NCI-H345 treated with DMSO at 0.1 percent for 48 hours (cell line): Measurements from ENCODE around the gene ADORA3.

ENCODE experiments used
- DNase-seq: peaks from one replicate; lab custom pipeline; 2025; ENCODE audit not compliant: unreplicated experiment; lab: John Stamatoyannopoulos, UW

ADORA3 gene

GRCh38 chr1:111509997-111510375 is 6.6 kb upstream of the ADORA3 start:
- DNase-seq, result no peak

GRCh38 chr1:111507411-111508201 is 4.2 kb upstream of the ADORA3 start:
- no peak for DNase-seq

- DNase-seq, result no peak
Measured at GRCh38 chr1:111506561-111506960, 3.1 kb upstream of the ADORA3 start.

- DNase-seq, result peak; percentile 0
Measured at GRCh38 chr1:111505641-111506119, 2.2 kb upstream of the ADORA3 start.

- no peak for DNase-seq
Measured at GRCh38 chr1:111504097-111504496, 664 bp upstream of the ADORA3 start.

DNA sequence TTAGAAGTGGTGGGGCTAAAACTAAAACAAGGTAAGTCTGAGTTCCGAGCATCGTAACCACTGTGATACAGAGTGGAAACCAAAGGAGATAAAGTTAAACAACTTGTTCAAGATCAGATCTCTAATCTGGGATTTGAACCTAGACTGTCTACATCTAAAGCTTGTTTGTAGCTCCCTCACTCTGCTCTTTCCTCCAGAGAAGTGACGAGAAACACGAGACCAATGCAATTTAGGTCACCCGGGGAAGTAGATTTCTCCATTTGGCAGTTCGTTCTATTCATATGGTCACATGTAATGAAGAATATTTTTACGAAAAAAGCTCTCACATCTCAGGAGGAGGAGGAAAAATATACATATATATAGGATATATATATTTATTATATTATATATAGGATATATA is 1.8 kb downstream of the ADORA3 start:
- DNase-seq, result no peak

GRCh38 chr1:111499026-111499785 is 4.2 kb downstream of the ADORA3 start:
- DNase-seq, result no peak

DNA sequence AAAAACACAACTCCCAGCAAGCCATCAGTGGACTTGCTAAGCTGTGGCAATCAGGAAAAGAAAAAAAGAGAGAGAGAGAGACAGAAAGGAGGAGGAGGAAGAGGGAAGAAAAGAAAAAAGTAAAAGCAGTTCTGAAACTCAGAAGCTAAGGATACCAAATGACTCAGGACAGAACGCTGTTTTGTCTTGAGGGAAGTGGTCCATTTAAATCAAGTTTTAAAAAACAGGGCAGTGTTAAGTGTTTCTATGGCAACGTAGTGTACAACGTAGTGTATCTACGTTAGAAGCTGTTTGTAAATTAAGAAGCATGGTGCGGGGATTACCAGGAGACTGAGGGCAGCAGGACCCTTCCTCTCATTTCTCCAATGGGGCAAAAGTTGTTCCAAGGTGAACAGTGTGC is 5.8 kb downstream of the ADORA3 start:
- no peak for DNase-seq

GRCh38 chr1:111496398-111496797 is 7.0 kb downstream of the ADORA3 start:
- no peak for DNase-seq

GRCh38 chr1:111491070-111491469 is 12.4 kb downstream of the ADORA3 start:
- no peak for DNase-seq

DNA sequence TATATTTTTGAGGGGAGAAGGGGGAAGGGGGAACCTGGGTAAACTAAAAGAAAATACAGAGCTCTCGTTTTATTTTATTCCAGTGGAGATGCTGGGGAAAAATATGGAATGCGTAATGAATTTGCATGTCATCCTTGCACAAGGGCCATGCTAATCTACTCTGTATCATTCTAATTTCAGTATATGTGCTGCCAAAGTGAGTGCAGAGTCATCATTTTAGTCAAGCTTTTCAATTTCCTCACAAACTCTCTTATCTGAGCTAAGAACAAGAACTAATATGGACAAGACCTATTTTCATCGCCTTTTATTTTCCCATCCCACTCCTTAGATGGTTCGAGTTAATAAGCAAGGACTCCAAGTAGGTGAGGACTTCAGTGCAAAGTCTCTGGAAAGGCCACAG is 13.2 kb downstream of the ADORA3 start:
- DNase-seq, result no peak

DNA sequence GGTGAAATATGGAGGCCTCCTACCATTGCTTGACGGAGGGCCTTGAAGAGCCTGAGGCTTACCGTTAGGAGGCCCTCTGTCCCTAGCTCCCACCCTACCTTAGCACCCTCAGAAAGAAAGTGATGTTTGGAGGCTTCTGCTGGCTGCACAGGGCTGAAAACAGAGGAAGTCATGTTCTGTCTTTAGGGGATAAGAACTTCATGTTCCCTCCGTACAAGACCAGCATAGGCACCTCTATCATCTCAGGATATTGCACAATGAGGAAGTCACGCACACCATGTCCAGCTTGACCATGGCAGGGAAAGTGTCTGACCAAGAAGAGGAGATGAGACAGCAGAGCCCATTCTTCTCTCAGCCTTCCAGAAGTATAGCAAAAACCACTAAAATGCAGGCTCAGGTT is 13.8 kb downstream of the ADORA3 start:
- DNase-seq, result no peak

- DNase-seq, result no peak
Measured at GRCh38 chr1:111488669-111489068, 14.8 kb downstream of the ADORA3 start.

DNA sequence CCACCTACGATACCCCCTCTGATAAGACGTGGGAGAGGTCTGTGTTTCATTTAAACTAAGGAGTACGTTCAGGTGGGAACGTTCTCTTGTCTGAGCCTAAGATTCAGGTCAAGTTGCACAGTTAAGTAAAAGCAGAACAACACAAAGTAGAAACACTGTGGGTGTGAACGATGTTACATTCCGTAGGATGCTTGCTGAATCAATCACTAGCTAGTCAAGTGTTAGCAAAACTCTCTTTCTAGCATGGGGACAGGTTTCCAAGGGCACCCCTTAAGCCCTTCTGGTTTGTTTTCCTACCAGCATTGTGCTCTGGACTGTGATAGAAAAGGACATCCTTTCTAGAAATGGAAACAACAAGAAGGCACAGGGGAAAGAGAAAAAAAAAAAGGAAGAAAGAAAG is 16.3 kb downstream of the ADORA3 start:
- DNase-seq, result no peak

- no peak for DNase-seq
Measured at GRCh38 chr1:111486431-111486830, 17.0 kb downstream of the ADORA3 start.

GRCh38 chr1:111484391-111485026 is 18.9 kb downstream of the ADORA3 start:
- no peak for DNase-seq

GRCh38 chr1:111483876-111484275 is 19.6 kb downstream of the ADORA3 start:
- DNase-seq, result no peak

GRCh38 chr1:111483166-111483565 is 20.3 kb downstream of the ADORA3 start:
- DNase-seq, result no peak

GRCh38 chr1:111481387-111482221 is 21.8 kb downstream of the ADORA3 start:
- DNase-seq, result peak; percentile 3

- no peak for DNase-seq
Measured at GRCh38 chr1:111480674-111481073, 22.8 kb downstream of the ADORA3 start.

DNA sequence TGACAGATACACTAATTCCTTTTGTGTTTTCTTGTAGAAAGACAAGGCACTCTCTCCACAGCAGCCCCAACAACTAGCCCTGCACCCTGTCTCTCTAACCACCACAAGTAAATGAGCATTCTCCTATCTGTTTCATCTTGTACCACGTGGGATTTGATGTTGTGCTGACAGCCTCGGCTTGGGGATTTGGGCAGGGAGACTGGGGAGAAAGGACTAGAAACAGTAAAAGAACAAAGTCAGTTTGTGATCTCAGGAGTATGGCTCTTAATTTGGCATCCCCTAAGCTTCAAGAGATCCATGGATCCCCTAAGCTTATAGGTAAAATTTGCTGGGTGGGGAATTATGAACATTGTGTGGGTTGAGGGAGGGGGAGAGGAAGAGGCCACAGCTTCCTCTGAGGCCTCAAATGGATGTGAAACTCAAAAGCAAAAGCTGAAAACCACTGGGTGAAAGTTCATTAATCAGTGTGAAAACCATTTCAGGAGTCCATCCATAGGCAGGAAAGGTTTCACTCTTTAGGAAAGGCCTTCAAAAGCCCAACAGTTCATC is 26.6 kb downstream of the ADORA3 start:
- no peak for DNase-seq
